Measurements from ENCODE around the gene SPAG16. TPM values are rescaled to one million over a fixed set of nuclear protein-coding genes. Genes with fewer than 3 reads are reported as not detected.

SPAG16 gene
- total and polyA plus RNA-seq, 2 of the 13 experiments (the other 11 are each of a cell fraction or from before 2014, with no cell fraction given): 9.6 to 26.5 TPM

DNA sequence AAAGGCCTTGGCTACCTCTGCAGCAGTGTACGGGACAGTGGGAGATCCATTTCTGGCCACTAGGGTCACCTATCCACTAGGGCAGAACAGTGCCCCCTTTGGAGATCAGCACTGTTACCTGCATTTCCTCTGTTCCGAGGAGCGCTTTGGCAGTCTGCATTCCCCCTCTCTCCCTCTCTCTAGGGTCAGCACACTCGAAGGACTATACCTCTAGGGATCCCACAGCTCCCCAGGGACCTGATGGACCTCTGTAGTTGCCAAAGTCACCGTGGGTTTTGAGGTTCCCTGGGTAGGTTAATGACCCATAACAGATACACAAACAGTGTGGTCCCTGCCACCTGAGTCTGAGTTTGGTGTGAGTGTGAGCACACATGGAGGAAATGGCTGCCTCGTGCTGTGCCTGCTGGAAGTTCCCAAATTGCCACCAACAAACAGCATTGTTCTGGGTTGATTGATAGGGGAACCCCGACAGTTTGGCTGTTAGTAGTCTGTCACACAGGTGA lies 1026.8 kb downstream of the SPAG16 start (continued):
- TF ChIP-seq, protein P1, sequence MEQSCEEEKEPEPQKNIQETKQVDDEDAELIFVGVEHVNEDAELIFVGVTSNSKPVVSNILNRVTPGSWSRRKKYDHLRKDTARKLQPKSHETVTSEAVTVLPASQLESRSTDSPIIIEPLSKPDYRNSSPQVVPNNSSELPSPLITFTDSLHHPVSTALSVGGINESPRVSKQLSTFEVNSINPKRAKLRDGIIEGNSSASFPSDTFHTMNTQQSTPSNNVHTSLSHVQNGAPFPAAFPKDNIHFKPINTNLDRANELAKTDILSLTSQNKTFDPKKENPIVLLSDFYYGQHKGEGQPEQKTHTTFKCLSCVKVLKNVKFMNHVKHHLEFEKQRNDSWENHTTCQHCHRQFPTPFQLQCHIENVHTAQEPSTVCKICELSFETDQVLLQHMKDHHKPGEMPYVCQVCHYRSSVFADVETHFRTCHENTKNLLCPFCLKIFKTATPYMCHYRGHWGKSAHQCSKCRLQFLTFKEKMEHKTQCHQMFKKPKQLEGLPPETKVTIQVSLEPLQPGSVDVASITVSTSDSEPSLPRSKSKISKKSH (CRISPR knock-in tag; IDR thresholded peaks at IDR 0.05; ENCODE audit: borderline replicate concordance): no peak
- no peak for TF ChIP-seq ZNF605 (CRISPR knock-in tag; IDR thresholded peaks at IDR 0.05)
- TF ChIP-seq TBX3 (IDR thresholded peaks at IDR 0.05; ENCODE audit: borderline replicate concordance): no peak
- TF ChIP-seq HNRNPH1 (optimal IDR thresholded peaks at IDR 0.05; ENCODE audit: low read depth, low read length): no peak
- TF ChIP-seq HNF4G (IDR thresholded peaks at IDR 0.05; ENCODE audit: borderline replicate concordance, low read depth, low read length): no peak
- TF ChIP-seq HNF4G (CRISPR knock-in tag; IDR thresholded peaks at IDR 0.05; ENCODE audit: borderline replicate concordance, low read depth): no peak
- TF ChIP-seq RNF2 (conservative IDR thresholded peaks at IDR 0.05; ENCODE audit: low read depth): 0 out of 2 replicates have a peak, but pooled peaks have one; percentile 44
- no peak for TF ChIP-seq ISL2 (CRISPR knock-in tag; IDR thresholded peaks at IDR 0.05)
- no peak for TF ChIP-seq SAP130 (CRISPR knock-in tag; IDR thresholded peaks at IDR 0.05; ENCODE audit: low read depth)
- no peak for TF ChIP-seq ZSCAN22 (CRISPR knock-in tag; IDR thresholded peaks at IDR 0.05)
- TF ChIP-seq ZNF563 (CRISPR knock-in tag; IDR thresholded peaks at IDR 0.05): no peak
- TF ChIP-seq, protein P2, sequence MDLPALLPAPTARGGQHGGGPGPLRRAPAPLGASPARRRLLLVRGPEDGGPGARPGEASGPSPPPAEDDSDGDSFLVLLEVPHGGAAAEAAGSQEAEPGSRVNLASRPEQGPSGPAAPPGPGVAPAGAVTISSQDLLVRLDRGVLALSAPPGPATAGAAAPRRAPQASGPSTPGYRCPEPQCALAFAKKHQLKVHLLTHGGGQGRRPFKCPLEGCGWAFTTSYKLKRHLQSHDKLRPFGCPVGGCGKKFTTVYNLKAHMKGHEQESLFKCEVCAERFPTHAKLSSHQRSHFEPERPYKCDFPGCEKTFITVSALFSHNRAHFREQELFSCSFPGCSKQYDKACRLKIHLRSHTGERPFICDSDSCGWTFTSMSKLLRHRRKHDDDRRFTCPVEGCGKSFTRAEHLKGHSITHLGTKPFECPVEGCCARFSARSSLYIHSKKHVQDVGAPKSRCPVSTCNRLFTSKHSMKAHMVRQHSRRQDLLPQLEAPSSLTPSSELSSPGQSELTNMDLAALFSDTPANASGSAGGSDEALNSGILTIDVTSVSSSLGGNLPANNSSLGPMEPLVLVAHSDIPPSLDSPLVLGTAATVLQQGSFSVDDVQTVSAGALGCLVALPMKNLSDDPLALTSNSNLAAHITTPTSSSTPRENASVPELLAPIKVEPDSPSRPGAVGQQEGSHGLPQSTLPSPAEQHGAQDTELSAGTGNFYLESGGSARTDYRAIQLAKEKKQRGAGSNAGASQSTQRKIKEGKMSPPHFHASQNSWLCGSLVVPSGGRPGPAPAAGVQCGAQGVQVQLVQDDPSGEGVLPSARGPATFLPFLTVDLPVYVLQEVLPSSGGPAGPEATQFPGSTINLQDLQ (CRISPR knock-in tag; IDR thresholded peaks at IDR 0.05): no peak
- TF ChIP-seq XRCC5 (optimal IDR thresholded peaks at IDR 0.05; ENCODE audit: low read length): peak; percentile 84
- TF ChIP-seq, protein P3, sequence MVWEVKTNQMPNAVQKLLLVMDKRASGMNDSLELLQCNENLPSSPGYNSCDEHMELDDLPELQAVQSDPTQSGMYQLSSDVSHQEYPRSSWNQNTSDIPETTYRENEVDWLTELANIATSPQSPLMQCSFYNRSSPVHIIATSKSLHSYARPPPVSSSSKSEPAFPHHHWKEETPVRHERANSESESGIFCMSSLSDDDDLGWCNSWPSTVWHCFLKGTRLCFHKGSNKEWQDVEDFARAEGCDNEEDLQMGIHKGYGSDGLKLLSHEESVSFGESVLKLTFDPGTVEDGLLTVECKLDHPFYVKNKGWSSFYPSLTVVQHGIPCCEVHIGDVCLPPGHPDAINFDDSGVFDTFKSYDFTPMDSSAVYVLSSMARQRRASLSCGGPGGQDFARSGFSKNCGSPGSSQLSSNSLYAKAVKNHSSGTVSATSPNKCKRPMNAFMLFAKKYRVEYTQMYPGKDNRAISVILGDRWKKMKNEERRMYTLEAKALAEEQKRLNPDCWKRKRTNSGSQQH (CRISPR knock-in tag; IDR thresholded peaks at IDR 0.05; ENCODE audit: low read depth): no peak
